HG02642 (cell line): Measurements from ENCODE around the gene SLC27A2.
"Not testable (repeated sequence)": the region's sequence is repeated elsewhere in the genome, so short reads cannot be mapped to it uniquely, and the experiment has no call there.

Experiments
- ATAC-seq: cut with Tn5 transposase; IDR thresholded peaks from one replicate; pipeline ENCODE4 v1.9.1; 2021; ENCODE audit warnings: mild to moderate bottlenecking; ENCODE audit not compliant: unreplicated experiment, poor library complexity

SLC27A2 gene

GRCh38 chr15:50162969-50163718 lies 18.9 kb upstream of the SLC27A2 start:
- ATAC-seq: no peak

GRCh38 chr15:50163719-50164410 lies 18.1 kb upstream of the SLC27A2 start:
- ATAC-seq: no peak

- no peak for ATAC-seq
Observed at GRCh38 chr15:50164458-50164857, 17.5 kb upstream of the SLC27A2 start.

GRCh38 chr15:50166216-50166615 lies 15.8 kb upstream of the SLC27A2 start:
- ATAC-seq: no peak

- ATAC-seq: no peak
Observed at GRCh38 chr15:50167110-50167509, 14.9 kb upstream of the SLC27A2 start.

- no peak for ATAC-seq
Observed at GRCh38 chr15:50168379-50168778, 13.6 kb upstream of the SLC27A2 start.

- ATAC-seq: no peak
Observed at GRCh38 chr15:50168783-50169411, 13.1 kb upstream of the SLC27A2 start.

- not testable (repeated sequence) for ATAC-seq
Observed at GRCh38 chr15:50172360-50172895, 9.6 kb upstream of the SLC27A2 start.

GRCh38 chr15:50176869-50177268 lies 5.1 kb upstream of the SLC27A2 start:
- no peak for ATAC-seq

- no peak for ATAC-seq
Observed at GRCh38 chr15:50180091-50180490, 1.9 kb upstream of the SLC27A2 start.

- no peak for ATAC-seq
Observed at GRCh38 chr15:50180582-50180981, 1.4 kb upstream of the SLC27A2 start.

- no peak for ATAC-seq
Observed at GRCh38 chr15:50181201-50181968, 611 bp upstream of the SLC27A2 start.

- peak; percentile 56 for ATAC-seq
Observed at GRCh38 chr15:50182219-50183013, 420 bp downstream of the SLC27A2 start.

GRCh38 chr15:50183112-50183794 lies 1.3 kb downstream of the SLC27A2 start:
- ATAC-seq: no peak

- ATAC-seq: no peak
Observed at GRCh38 chr15:50184863-50185504, 3.0 kb downstream of the SLC27A2 start.

- no peak for ATAC-seq
Observed at GRCh38 chr15:50186090-50186489, 4.1 kb downstream of the SLC27A2 start.

GRCh38 chr15:50186752-50187151 lies 4.8 kb downstream of the SLC27A2 start:
- no peak for ATAC-seq

GRCh38 chr15:50187525-50187924 lies 5.5 kb downstream of the SLC27A2 start:
- no peak for ATAC-seq

GRCh38 chr15:50187997-50188396 lies 6.0 kb downstream of the SLC27A2 start:
- ATAC-seq: no peak
